ENCODE measurements around the gene POLQ. TPM values are rescaled to one million over a fixed set of nuclear protein-coding genes. Genes with fewer than 3 reads are reported as not detected.

Gene POLQ
- total and polyA plus RNA-seq, 2 of the 8 experiments (the other 6 are each of a cell fraction or from before 2014, with no cell fraction given) = 3.6 to 15.3 TPM

DNA sequence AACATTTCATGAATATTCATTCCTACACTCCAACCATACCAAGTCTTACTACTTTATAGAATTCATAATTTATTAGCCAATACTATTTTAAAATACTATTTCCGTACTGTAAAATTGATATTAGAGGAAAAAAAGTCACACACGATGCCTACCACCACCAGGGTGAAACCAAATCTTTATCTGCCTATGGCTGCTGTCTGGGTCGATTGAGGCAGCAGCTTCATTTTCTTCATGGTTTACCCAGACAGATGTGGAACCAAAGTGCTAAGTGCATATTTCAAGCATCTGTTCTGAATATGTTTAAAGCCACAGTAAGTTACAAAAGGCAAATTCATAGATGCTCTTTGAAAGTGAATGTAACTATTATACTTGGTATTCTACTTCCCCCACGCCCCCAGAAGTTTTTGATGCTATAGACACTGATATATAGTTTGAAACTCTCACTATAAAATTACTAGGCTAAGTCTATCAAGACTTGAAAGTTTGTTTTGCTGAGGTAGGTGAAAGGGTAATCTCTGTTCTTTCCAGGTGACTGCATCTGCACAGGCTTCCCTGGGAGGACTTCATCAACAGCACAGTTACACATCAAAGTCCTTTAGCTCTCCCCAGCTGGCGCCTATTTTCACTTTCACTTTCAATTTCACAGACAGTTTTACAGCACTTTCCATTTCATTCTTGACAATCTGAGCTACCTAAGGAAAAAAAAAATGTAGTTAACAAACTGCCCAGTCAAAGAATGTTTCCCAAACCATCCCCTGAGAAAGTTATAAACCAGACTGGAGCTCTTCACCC, 113.9 kb downstream of the POLQ start:
- FAIRE-seq (no peak), DNase-seq (ENCODE audit: low read depth in 1 of 2, low spot score in 2 of 2) (no peak)
- Histone ChIP-seq H3K79me2 (ENCODE audit: control insufficient read depth in 1 of 2, insufficient read depth in 2 of 2, low read length in 2 of 2) (no peaks in the 10 kb centered on the region), H3K36me3 (ENCODE audit: control insufficient read depth in 2 of 4, insufficient read depth in 4 of 4, low read length in 3 of 4) (peaks cover 6 to 57% (median 32%) of the 10 kb centered on the region in 4 experiments; a peak in 7 of 8 replicates), H2BK12ac (ENCODE audit: low read depth, low read length) (no peak overlapping the region), H3K4me1 (replicated peaks in 1 of 4; ENCODE audit: control insufficient read depth in 3 of 4, insufficient read depth in 4 of 4, low read length in 3 of 4) (no peaks in the 10 kb centered on the region), H2AK5ac (ENCODE audit: low read depth, low read length) (no peak overlapping the region), H2BK120ac (replicated peaks; ENCODE audit: low read depth, low read length) (no peak overlapping the region), H3K23ac (ENCODE audit: insufficient read length) (no peak overlapping the region), H4K20me1 (replicated peaks in 1 of 2; ENCODE audit: control insufficient read depth in 1 of 2, insufficient read depth in 2 of 2, low read length in 2 of 2) (no peaks in the 10 kb centered on the region), H4K5ac (ENCODE audit: insufficient read length, low read depth, low read length) (no peak overlapping the region), H4K8ac (ENCODE audit: extremely low read depth, insufficient read depth, low read length) (no peak overlapping the region), H2BK5ac (ENCODE audit: low read depth, low read length) (no peak overlapping the region), H3K4me3 (ENCODE audit: extremely low read depth in 1 of 4, insufficient read depth in 2 of 4, low read depth in 3 of 4, low read length in 4 of 4) (no peak overlapping the region), H3K56ac (replicated peaks; ENCODE audit: insufficient read length, low read depth, low read length) (no peak overlapping the region), H3K4ac (replicated peaks; ENCODE audit: insufficient read length, low read depth, low read length) (no peak overlapping the region), H3K9me3 (ENCODE audit: insufficient read depth in 2 of 2, low read depth in 1 of 2, low read length in 1 of 2) (no peaks in the 10 kb centered on the region), H3K27me3 (replicated peaks in 1 of 4; ENCODE audit: control insufficient read depth in 3 of 4, extremely low read depth in 1 of 4, insufficient read depth in 3 of 4, low read length in 3 of 4) (no peaks in the 10 kb centered on the region), H2BK20ac (ENCODE audit: low read length) (no peak overlapping the region), H3K14ac (ENCODE audit: insufficient read length) (no peak overlapping the region), H3K27ac (ENCODE audit: low read depth, low read length) (no peak overlapping the region), H3K18ac (ENCODE audit: extremely low read depth, low read length) (no peak overlapping the region), H3K4me2 (ENCODE audit: insufficient read depth in 1 of 2, low read depth in 2 of 2, low read length in 2 of 2) (no peak overlapping the region), H3K9ac (replicated peaks in 1 of 4; ENCODE audit: extremely low read depth in 1 of 4, low read depth in 3 of 4, low read length in 3 of 4) (no peak overlapping the region), H2AFZ (ENCODE audit: low read length) (no peak overlapping the region), H4K91ac (replicated peaks; ENCODE audit: insufficient read length, low read length) (no peak overlapping the region), H3K23me2 (ENCODE audit: low read depth, low read length) (no peaks in the 10 kb centered on the region), H3K79me1 (ENCODE audit: low read depth, low read length) (no peaks in the 10 kb centered on the region), H2BK15ac (ENCODE audit: low read length) (no peak overlapping the region)
- ChIA-PET POLR2A (ENCODE audit: partially characterized antibody) (no interaction called here), CTCF (ENCODE audit: partially characterized antibody) (interaction anchor here (0.7 to 1.1 kb wide), 3 partner anchors 341 to 871 kb away, joined by 3 read pairs; no protein-coding TSS in a partner anchor)
- WGBS, 2 experiments (ENCODE audit: extremely low coverage in 1 of 2, insufficient coverage in 1 of 2, insufficient read length in 1 of 2, insufficient replicate concordance in 2 of 2, low coverage in 1 of 2, low lambda C conversion rate in 2 of 2, missing lambda C conversion rate in 1 of 2) = 87% methylated on average over 5 of the region's 5 CpGs; no CpG with 5 or more reads in 1 of the 2 experiments
- TF ChIP-seq CTBP2 (IDR thresholded peaks at IDR 0.05; ENCODE audit: borderline replicate concordance, insufficient read depth, insufficient read length, low read length) (no peak), ZNF274 (IDR thresholded peaks at IDR 0.05; ENCODE audit: borderline replicate concordance, extremely low read depth, low read length) (no peak), FOSL1 (IDR thresholded peaks at IDR 0.05; ENCODE audit: insufficient read depth, low read depth, low read length) (no peak), RXRA (IDR thresholded peaks at IDR 0.05; ENCODE audit: insufficient read depth, low read depth, low read length) (no peak), BACH1 (IDR thresholded peaks at IDR 0.05; ENCODE audit: low read length) (no peak)
